ENCODE measurements around the gene CENPP. TPM values are rescaled to one million over a fixed set of nuclear protein-coding genes. Genes with fewer than 3 reads are reported as not detected.
"Not testable (repeated sequence)": the region's sequence is repeated elsewhere in the genome, so short reads cannot be mapped to it uniquely, and the experiment has no call there.

Gene CENPP
- total RNA-seq, 1 donor from 2014 or later: 4.5 TPM

DNA sequence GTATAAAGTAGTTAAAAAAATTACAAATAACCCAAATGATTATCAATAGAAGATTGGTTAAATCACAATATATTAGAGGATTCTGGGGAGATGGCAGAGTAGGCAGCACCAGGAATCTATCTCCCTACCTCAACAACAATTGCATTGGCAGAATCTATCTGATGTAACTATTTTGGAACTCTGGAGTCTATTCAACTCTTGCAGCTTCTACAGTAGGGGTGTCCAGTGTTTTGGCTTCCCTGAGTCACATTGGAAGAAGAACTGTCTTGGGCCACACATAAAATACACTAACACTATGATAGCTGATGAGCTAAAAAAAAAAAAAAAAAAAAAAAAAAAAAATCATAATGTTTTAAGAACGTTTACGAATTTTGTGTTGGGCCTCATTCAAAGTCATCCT, 239.2 kb downstream of the CENPP start:
- no peak for DNase-seq (ENCODE audit: low spot score)
- H3K9me3 Mint-ChIP-seq (ENCODE audit: unreplicated experiment): no peaks in the 10 kb centered on the region
- peaks cover 5% of the 10 kb centered on the region for H3K27me3 Mint-ChIP-seq (ENCODE audit: unreplicated experiment)
- no peaks in the 10 kb centered on the region for H3K36me3 Mint-ChIP-seq (ENCODE audit: low read depth, unreplicated experiment)
- TF ChIP-seq, protein P1, sequence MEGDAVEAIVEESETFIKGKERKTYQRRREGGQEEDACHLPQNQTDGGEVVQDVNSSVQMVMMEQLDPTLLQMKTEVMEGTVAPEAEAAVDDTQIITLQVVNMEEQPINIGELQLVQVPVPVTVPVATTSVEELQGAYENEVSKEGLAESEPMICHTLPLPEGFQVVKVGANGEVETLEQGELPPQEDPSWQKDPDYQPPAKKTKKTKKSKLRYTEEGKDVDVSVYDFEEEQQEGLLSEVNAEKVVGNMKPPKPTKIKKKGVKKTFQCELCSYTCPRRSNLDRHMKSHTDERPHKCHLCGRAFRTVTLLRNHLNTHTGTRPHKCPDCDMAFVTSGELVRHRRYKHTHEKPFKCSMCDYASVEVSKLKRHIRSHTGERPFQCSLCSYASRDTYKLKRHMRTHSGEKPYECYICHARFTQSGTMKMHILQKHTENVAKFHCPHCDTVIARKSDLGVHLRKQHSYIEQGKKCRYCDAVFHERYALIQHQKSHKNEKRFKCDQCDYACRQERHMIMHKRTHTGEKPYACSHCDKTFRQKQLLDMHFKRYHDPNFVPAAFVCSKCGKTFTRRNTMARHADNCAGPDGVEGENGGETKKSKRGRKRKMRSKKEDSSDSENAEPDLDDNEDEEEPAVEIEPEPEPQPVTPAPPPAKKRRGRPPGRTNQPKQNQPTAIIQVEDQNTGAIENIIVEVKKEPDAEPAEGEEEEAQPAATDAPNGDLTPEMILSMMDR (IDR thresholded peaks at IDR 0.05; ENCODE audit: unreplicated experiment): no peak
- H3K27ac Mint-ChIP-seq (ENCODE audit: unreplicated experiment): no peak overlapping the region
- peaks cover 8% of the 10 kb centered on the region for H3K4me1 Mint-ChIP-seq (ENCODE audit: unreplicated experiment)
- no peak overlapping the region for H3K4me3 Mint-ChIP-seq (ENCODE audit: unreplicated experiment)

- H3K27me3 Mint-ChIP-seq (ENCODE audit: unreplicated experiment); H3K9me3 Mint-ChIP-seq (ENCODE audit: unreplicated experiment); H3K36me3 Mint-ChIP-seq (ENCODE audit: low read depth, unreplicated experiment); DNase-seq (ENCODE audit: low spot score); H3K4me3 Mint-ChIP-seq (ENCODE audit: unreplicated experiment); H3K27ac Mint-ChIP-seq (ENCODE audit: unreplicated experiment); H3K4me1 Mint-ChIP-seq (ENCODE audit: unreplicated experiment): not testable (repeated sequence)
Measured at GRCh38 chr9:92571871-92572270, 246.1 kb downstream of the CENPP start.

- not testable (repeated sequence) for H3K4me3 Mint-ChIP-seq (ENCODE audit: unreplicated experiment); H3K9me3 Mint-ChIP-seq (ENCODE audit: unreplicated experiment); H3K36me3 Mint-ChIP-seq (ENCODE audit: low read depth, unreplicated experiment); DNase-seq (ENCODE audit: low spot score); H3K4me1 Mint-ChIP-seq (ENCODE audit: unreplicated experiment); H3K27ac Mint-ChIP-seq (ENCODE audit: unreplicated experiment); H3K27me3 Mint-ChIP-seq (ENCODE audit: unreplicated experiment)
Measured at GRCh38 chr9:92573612-92574011, 247.9 kb downstream of the CENPP start.

DNA sequence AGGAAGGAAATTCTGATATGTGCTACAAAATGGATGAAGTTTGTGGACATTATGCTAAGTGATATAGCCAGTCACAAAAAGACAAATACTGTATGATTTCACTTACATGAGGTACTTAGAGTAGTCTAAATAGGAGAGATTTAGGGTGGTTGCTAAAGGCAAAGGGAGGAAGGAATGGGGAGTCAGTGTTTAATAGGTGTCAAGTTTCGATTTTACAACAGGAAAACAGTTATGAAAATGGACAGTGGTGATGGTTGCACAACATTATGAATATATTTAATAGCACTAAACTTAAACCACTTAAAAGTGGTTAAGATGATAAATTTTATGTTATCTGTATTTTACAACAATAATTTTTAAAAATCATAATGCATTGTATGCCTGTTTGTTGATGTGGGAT, 250.4 kb downstream of the CENPP start:
- DNase-seq (ENCODE audit: low spot score): no peak
- Mint-ChIP-seq H3K27ac (ENCODE audit: unreplicated experiment) (no peak overlapping the region), H3K4me1 (ENCODE audit: unreplicated experiment) (no peaks in the 10 kb centered on the region), H3K27me3 (ENCODE audit: unreplicated experiment) (no peaks in the 10 kb centered on the region), H3K36me3 (ENCODE audit: low read depth, unreplicated experiment) (no peaks in the 10 kb centered on the region), H3K9me3 (ENCODE audit: unreplicated experiment) (no peaks in the 10 kb centered on the region), H3K4me3 (ENCODE audit: unreplicated experiment) (no peak overlapping the region)
- TF ChIP-seq, protein P1 (IDR thresholded peaks at IDR 0.05; ENCODE audit: unreplicated experiment): no peak

DNA sequence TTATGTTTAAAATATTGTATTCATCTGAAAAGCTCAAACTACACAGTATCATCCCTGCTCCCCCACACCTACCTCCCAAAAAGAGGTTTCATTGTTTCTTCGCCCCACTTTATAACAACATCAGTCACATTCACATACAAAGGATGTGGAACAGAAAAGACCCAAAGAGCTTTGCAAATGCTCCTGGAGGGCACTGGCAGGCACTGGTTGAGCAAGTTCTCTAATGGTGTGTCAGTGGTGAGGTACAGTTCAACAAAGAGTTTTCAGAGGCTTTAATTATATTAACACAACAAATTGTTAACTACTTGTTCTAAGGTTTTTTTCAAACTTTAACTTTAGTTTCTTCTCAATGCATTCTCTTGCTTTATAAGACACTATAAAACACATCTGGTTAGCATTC, 264.2 kb downstream of the CENPP start:
- no peak for DNase-seq (ENCODE audit: low spot score)
- peak overlapping the region; percentile 95 for H3K27ac Mint-ChIP-seq (ENCODE audit: unreplicated experiment)

DNA sequence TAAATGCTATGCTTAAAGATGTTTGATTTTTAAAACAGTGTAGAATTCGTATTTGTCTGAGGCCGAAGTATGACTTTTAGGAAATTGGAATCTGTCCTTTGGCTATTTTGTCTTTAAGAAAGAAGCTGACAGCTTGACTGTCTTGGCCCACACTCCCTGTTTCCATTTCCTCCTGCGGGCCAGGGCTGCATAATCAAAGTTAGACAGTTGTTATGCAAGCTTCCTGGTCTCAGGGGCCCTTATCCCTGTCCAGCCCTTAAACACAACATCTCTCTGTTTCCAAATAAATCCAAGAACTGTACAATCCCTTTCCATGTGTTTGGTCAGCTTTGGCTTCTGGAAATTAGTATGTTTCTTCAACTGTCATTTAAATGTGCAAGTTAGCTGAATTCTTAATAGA, 264.6 kb downstream of the CENPP start:
- Mint-ChIP-seq H3K27ac (ENCODE audit: unreplicated experiment) (peak overlapping the region; percentile 95), H3K27me3 (ENCODE audit: unreplicated experiment) (no peaks in the 10 kb centered on the region), H3K9me3 (ENCODE audit: unreplicated experiment) (no peaks in the 10 kb centered on the region), H3K4me1 (ENCODE audit: unreplicated experiment) (peaks cover 28% of the 10 kb centered on the region), H3K36me3 (ENCODE audit: low read depth, unreplicated experiment) (no peaks in the 10 kb centered on the region), H3K4me3 (ENCODE audit: unreplicated experiment) (peak overlapping the region; percentile 57)
- peak; percentile 45 for DNase-seq (ENCODE audit: low spot score)
- TF ChIP-seq, protein P1 (IDR thresholded peaks at IDR 0.05; ENCODE audit: unreplicated experiment): no peak

More for the DNA sequence above, 264.2 kb downstream of the CENPP start:
- H3K27me3 Mint-ChIP-seq (ENCODE audit: unreplicated experiment): no peaks in the 10 kb centered on the region
- no peak overlapping the region for H3K4me3 Mint-ChIP-seq (ENCODE audit: unreplicated experiment)
- H3K9me3 Mint-ChIP-seq (ENCODE audit: unreplicated experiment): no peaks in the 10 kb centered on the region
- TF ChIP-seq, protein P1 (IDR thresholded peaks at IDR 0.05; ENCODE audit: unreplicated experiment): no peak
- peaks cover 28% of the 10 kb centered on the region for H3K4me1 Mint-ChIP-seq (ENCODE audit: unreplicated experiment)
- no peaks in the 10 kb centered on the region for H3K36me3 Mint-ChIP-seq (ENCODE audit: low read depth, unreplicated experiment)

Data from endothelial cell (in vitro differentiated cells).